OCI-LY7 (cell line): ENCODE results near the gene PVALEF. TPM values are rescaled to one million over a fixed set of nuclear protein-coding genes. Genes with fewer than 3 reads are reported as not detected.

Source experiments
- BruUV-seq: library from RNA; stranded (reverse); fragments of 400-500 nt; replicated peaks from 2 replicates; lab custom pipeline; 2021; lab: Mats Ljungman, UMichigan
- CTCF ChIA-PET: fragments of 300-600 bp; sonication (Branson Sonifier 250); formaldehyde crosslinking; loops from one replicate; lab custom pipeline; 2022; ENCODE audit warnings: antibody characterized with exemption; ENCODE audit not compliant: unreplicated experiment; lab: Charles Lee
- POLR2A ChIA-PET: fragments of 300-600 bp; sonication (Branson Sonifier 250); formaldehyde crosslinking; loops from one replicate; lab custom pipeline; 2022; ENCODE audit warnings: antibody characterized with exemption; lab: Charles Lee
- DNase-seq: peaks from one replicate; pipeline ENCODE4 v3.0.0-alpha.2; 2015; ENCODE audit warnings: low spot score
- H2AFZ ChIP-seq: fragments of 200-600 bp; sonication (generic), shearing (Covaris generic); 2 replicates; pipeline ENCODE4 v1.6.1; 2014; ENCODE audit warnings: mild to moderate bottlenecking, antibody characterized with exemption, low read length, moderate library complexity
- H3K27ac ChIP-seq: fragments of 200-600 bp; sonication (generic); 2 replicates; pipeline ENCODE4 v1.5.1; 2014; ENCODE audit warnings: mixed run types, low read depth, mild to moderate bottlenecking, moderate library complexity, low read length, inconsistent platforms; ENCODE audit not compliant: poor library complexity, severe bottlenecking
- H3K36me3 ChIP-seq: fragments of 200-600 bp; sonication (generic); 2 replicates; pipeline ENCODE4 v1.6.1; 2014; ENCODE audit warnings: mild to moderate bottlenecking, antibody characterized with exemption, low read length, moderate library complexity, mixed read lengths; ENCODE audit not compliant: insufficient read depth
- H3K4me1 ChIP-seq: fragments of 200-600 bp; sonication (generic); 2 replicates; pipeline ENCODE4 v1.5.1; 2014; ENCODE audit warnings: mild to moderate bottlenecking, low read length; ENCODE audit not compliant: insufficient read depth, poor library complexity, severe bottlenecking
- H3K4me2 ChIP-seq: fragments of 200-600 bp; sonication (generic); 2 replicates; pipeline ENCODE4 v1.6.1; 2014; ENCODE audit warnings: mild to moderate bottlenecking, low read length
- H3K4me3 ChIP-seq: fragments of 200-600 bp; sonication (generic); 2 replicates; pipeline ENCODE4 v1.5.1; 2014; ENCODE audit warnings: mild to moderate bottlenecking, low read depth, low read length; ENCODE audit not compliant: poor library complexity, severe bottlenecking
- H3K79me2 ChIP-seq: fragments of 200-600 bp; sonication (generic); 2 replicates; pipeline ENCODE4 v1.6.1; 2016; ENCODE audit warnings: low read depth, mild to moderate bottlenecking, low read length, moderate library complexity, mixed read lengths; ENCODE audit not compliant: insufficient read depth
- H3K9me2 ChIP-seq: fragments of 200-600 bp; sonication (generic); 2 replicates; pipeline ENCODE4 v1.6.1; 2016; ENCODE audit warnings: mild to moderate bottlenecking, low read length, mixed read lengths; ENCODE audit not compliant: insufficient read depth
- H3K9me3 ChIP-seq: fragments of 200-600 bp; sonication (generic); 2 replicates; pipeline ENCODE4 v1.6.1; 2014; ENCODE audit warnings: mild to moderate bottlenecking, mixed run types, low read length, mixed read lengths
- H4K20me1 ChIP-seq: fragments of 200-600 bp; sonication (generic); 2 replicates; pipeline ENCODE4 v1.6.1; 2014; ENCODE audit warnings: mild to moderate bottlenecking, antibody characterized with exemption, low read length, moderate library complexity, mixed read lengths; ENCODE audit not compliant: insufficient read depth
- CTCF ChIP-seq: fragments of 200-600 bp; sonication (generic); conservative IDR thresholded peaks from 2 replicates; pipeline ENCODE4 v1.5.1; 2014; ENCODE audit warnings: mild to moderate bottlenecking, antibody characterized with exemption, low read length, moderate library complexity, mixed read lengths
- EZH2phosphoT487 ChIP-seq: fragments of 200-600 bp; sonication (generic); IDR thresholded peaks from 2 replicates; pipeline ENCODE4 v1.6.1; 2018; ENCODE audit warnings: low read depth, borderline replicate concordance, mild to moderate bottlenecking, mixed run types, antibody characterized with exemption, low read length, moderate library complexity, mixed read lengths
- intact Hi-C: fragments of 100-400 bp; cut with micrococcal nuclease; formaldehyde crosslinking; loops from one replicate; pipeline ENCODE4 v1.10.0; 2022; ENCODE audit not compliant: unreplicated experiment
- total RNA-seq, 2 experiments: library from RNA; depleted of rRNA in 1 of 2; stranded (reverse); fragments of >200 nt in 1 of 2; shearing (Covaris generic) in 1 of 2; gene quantifications; 2 replicates each; pipeline ENCODE4 v1.2.3, GENCODE V29; 2014 to 2022

Gene PVALEF
- total RNA-seq, 2 experiments from 2014 or later, result not detected

- Histone ChIP-seq H3K4me3 (peak overlapping the region; percentile 79), H3K79me2 (no peaks in the 10 kb centered on the region), H3K27ac (no peak overlapping the region), H2AFZ (peak overlapping the region; percentile 65; the same call in 1 of the 2 replicates), H3K4me1 (peaks cover 22% of the 10 kb centered on the region), H3K4me2 (peak overlapping the region; percentile 73), H3K9me2 (no peaks in the 10 kb centered on the region), H3K9me3 (no peaks in the 10 kb centered on the region), H4K20me1 (no peaks in the 10 kb centered on the region), H3K36me3 (no peaks in the 10 kb centered on the region)
- intact Hi-C loops, result no loop called here
- POLR2A ChIA-PET, result interaction anchor here (0.6 to 1.3 kb wide), 7 partner anchors 17 to 408 kb away, joined by 3 to 12 read pairs (median 4); partner anchors contain the start of genes BAHCC1, NDUFAF8 and TEPSIN
- TF ChIP-seq EZH2phosphoT487, result no peak
- no peak for TF ChIP-seq CTCF
- DNase-seq, result no peak
- BruUV-seq, result no TSS peak
- CTCF ChIA-PET, result no interaction called here
Observed at GRCh38 chr17:81221842-81222619, 56.7 kb downstream of the PVALEF start.

- DNase-seq, result no peak
- TF ChIP-seq EZH2phosphoT487, result no peak
- TF ChIP-seq CTCF, result no peak
- H3K9me2 ChIP-seq, result no peaks in the 10 kb centered on the region
- H4K20me1 ChIP-seq, result no peaks in the 10 kb centered on the region
- no peaks in the 10 kb centered on the region for H3K9me3 ChIP-seq
- H3K4me1 ChIP-seq, result peaks cover 24% of the 10 kb centered on the region
- no peaks in the 10 kb centered on the region for H3K79me2 ChIP-seq
- H3K4me3 ChIP-seq, result peak overlapping the region; percentile 79
- ChIA-PET POLR2A (interaction anchor here (0.6 to 1.3 kb wide), 7 partner anchors 16 to 409 kb away, joined by 3 to 12 read pairs (median 4); partner anchors contain the start of genes BAHCC1, NDUFAF8 and TEPSIN), CTCF (interaction anchor here (0.6 to 0.7 kb wide), 2 partner anchors 690 to 1229 kb away, joined by 3 to 13 read pairs; no protein-coding TSS in a partner anchor)
- H3K36me3 ChIP-seq, result no peaks in the 10 kb centered on the region
- no peak overlapping the region for H3K27ac ChIP-seq
- H3K4me2 ChIP-seq, result peak overlapping the region; percentile 73
- BruUV-seq, result no TSS peak
- intact Hi-C loops, result no loop called here
- H2AFZ ChIP-seq, result peak overlapping the region; percentile 65
Observed at GRCh38 chr17:81222620-81222905, 57.3 kb downstream of the PVALEF start.
